SH-SY5Y (cell line): Measurements from ENCODE around the gene OSMR.

ENCODE experiments used
- GATA2 ChIP-seq: IDR thresholded peaks from 2 replicates; pipeline ENCODE4 v1.6.1; 2011; ENCODE audit warnings: mild to moderate bottlenecking, low read depth, low read length
- GATA3 ChIP-seq: IDR thresholded peaks from 2 replicates; pipeline ENCODE4 v1.6.1; 2011; ENCODE audit warnings: low read depth, mild to moderate bottlenecking, low read length, moderate library complexity

- no peak for TF ChIP-seq GATA3
- TF ChIP-seq GATA2, result no peak
These were observed 46.6 kb downstream of the OSMR start for GRCh38 chr5:38892363-38892762.
